ENCODE data around the gene UBAP1L. TPM values are rescaled to one million over a fixed set of nuclear protein-coding genes. Genes with fewer than 3 reads are reported as not detected.

The UBAP1L gene
- total and polyA plus RNA-seq, 2 donors = 0.61 to 6.1 TPM

- Histone ChIP-seq H3K27ac (ENCODE audit: low read depth in 1 of 2, low read length in 1 of 2) (no peak overlapping the region), H3K27me3 (ENCODE audit: control insufficient read depth in 2 of 2, insufficient read depth in 1 of 2, low read length in 1 of 2) (peaks cover 0 to 2% of the 10 kb centered on the region in 2 donors), H3K36me3 (ENCODE audit: control insufficient read depth in 2 of 2, insufficient read depth in 2 of 2, low read length in 1 of 2) (no peaks in the 10 kb centered on the region), H3K9me3 (ENCODE audit: control insufficient read depth in 2 of 2, insufficient read depth in 1 of 2, low read length in 1 of 2) (peaks cover 0 to 8% of the 10 kb centered on the region in 2 donors), H3K4me1 (ENCODE audit: control insufficient read depth in 2 of 2, insufficient read depth in 2 of 2, low read length in 2 of 2) (peaks cover 0 to 20% of the 10 kb centered on the region in 2 donors), H3K4me3 (ENCODE audit: low read length in 2 of 2) (no peak overlapping the region)
- WGBS = 95% methylated on average over 3 of the region's 3 CpGs
- DNase-seq (ENCODE audit: low read depth in 6 of 9, low spot score in 9 of 9) = no peak
Observed at GRCh38 chr15:65059369-65059750, 55.6 kb downstream of the UBAP1L start.

GRCh38 chr15:65058394-65059368 lies 56.3 kb downstream of the UBAP1L start:
- no peaks in the 10 kb centered on the region for H3K36me3 ChIP-seq (ENCODE audit: control insufficient read depth in 2 of 2, insufficient read depth in 2 of 2, low read length in 1 of 2)

DNA sequence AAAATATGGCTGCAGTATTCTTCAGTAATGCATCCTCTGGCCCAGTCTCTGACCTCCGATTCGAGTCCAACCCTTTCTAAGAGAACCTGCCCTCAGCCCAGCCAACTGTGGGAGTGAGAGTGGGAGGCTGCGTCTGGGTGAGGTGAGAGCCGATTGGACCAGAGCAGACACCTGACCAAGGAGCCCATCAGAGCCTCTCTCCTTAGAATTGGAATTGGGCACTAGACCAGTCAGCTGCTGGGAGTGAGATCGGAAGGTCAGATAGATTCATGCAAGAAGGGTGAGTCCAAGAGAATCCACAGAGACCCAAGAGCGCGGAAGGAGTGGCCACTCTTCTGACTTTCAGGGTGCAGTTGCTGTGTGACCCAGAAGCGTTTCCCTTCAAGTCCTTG lies 57.5 kb downstream of the UBAP1L start:
- Histone ChIP-seq H3K4me3 (ENCODE audit: low read length in 2 of 2) (no peak overlapping the region), H3K36me3 (ENCODE audit: control insufficient read depth in 2 of 2, insufficient read depth in 2 of 2, low read length in 1 of 2) (no peaks in the 10 kb centered on the region), H3K9me3 (ENCODE audit: control insufficient read depth in 2 of 2, insufficient read depth in 1 of 2, low read length in 1 of 2) (peaks cover 0 to 9% of the 10 kb centered on the region in 2 donors), H3K4me1 (ENCODE audit: control insufficient read depth in 2 of 2, insufficient read depth in 2 of 2, low read length in 2 of 2) (peaks cover 0 to 20% of the 10 kb centered on the region in 2 donors), H3K27me3 (ENCODE audit: control insufficient read depth in 2 of 2, insufficient read depth in 1 of 2, low read length in 1 of 2) (no peaks in the 10 kb centered on the region), H3K27ac (ENCODE audit: low read depth in 1 of 2, low read length in 1 of 2) (no peak overlapping the region)
- DNase-seq (ENCODE audit: low read depth in 6 of 9, low spot score in 9 of 9) = no peak
- 97% methylated on average over 8 of the region's 8 CpGs for WGBS

More at GRCh38 chr15:65058394-65059368, 56.3 kb downstream of the UBAP1L start:
- H3K4me3 ChIP-seq (ENCODE audit: low read length in 2 of 2) = no peak overlapping the region
- peaks cover 0 to under 1% of the 10 kb centered on the region in 2 donors for H3K27me3 ChIP-seq (ENCODE audit: control insufficient read depth in 2 of 2, insufficient read depth in 1 of 2, low read length in 1 of 2)
- no peak for DNase-seq (ENCODE audit: low read depth in 6 of 9, low spot score in 9 of 9)
- H3K9me3 ChIP-seq (ENCODE audit: control insufficient read depth in 2 of 2, insufficient read depth in 1 of 2, low read length in 1 of 2) = peaks cover 0 to 9% of the 10 kb centered on the region in 2 donors
- peaks cover 0 to 20% of the 10 kb centered on the region in 2 donors for H3K4me1 ChIP-seq (ENCODE audit: control insufficient read depth in 2 of 2, insufficient read depth in 2 of 2, low read length in 2 of 2)
- WGBS = 90% methylated on average over 16 of the region's 16 CpGs
- H3K27ac ChIP-seq (ENCODE audit: low read depth in 1 of 2, low read length in 1 of 2) = no peak overlapping the region

- H3K36me3 ChIP-seq (ENCODE audit: control insufficient read depth in 2 of 2, insufficient read depth in 2 of 2, low read length in 1 of 2) = no peaks in the 10 kb centered on the region
- no peaks in the 10 kb centered on the region for H3K27me3 ChIP-seq (ENCODE audit: control insufficient read depth in 2 of 2, insufficient read depth in 1 of 2, low read length in 1 of 2)
- peaks cover 0 to 20% of the 10 kb centered on the region in 2 donors for H3K4me1 ChIP-seq (ENCODE audit: control insufficient read depth in 2 of 2, insufficient read depth in 2 of 2, low read length in 2 of 2)
- no peak for DNase-seq (ENCODE audit: low read depth in 6 of 9, low spot score in 9 of 9)
- peaks cover 0 to 9% of the 10 kb centered on the region in 2 donors for H3K9me3 ChIP-seq (ENCODE audit: control insufficient read depth in 2 of 2, insufficient read depth in 1 of 2, low read length in 1 of 2)
- 83% methylated on average over 8 of the region's 8 CpGs for WGBS
- H3K27ac ChIP-seq (ENCODE audit: low read depth in 1 of 2, low read length in 1 of 2) = no peak overlapping the region
- no peak overlapping the region for H3K4me3 ChIP-seq (ENCODE audit: low read length in 2 of 2)
Observed at GRCh38 chr15:65056868-65057548, 58.0 kb downstream of the UBAP1L start.

GRCh38 chr15:65056106-65056505 lies 58.9 kb downstream of the UBAP1L start:
- Histone ChIP-seq H3K27me3 (ENCODE audit: control insufficient read depth in 2 of 2, insufficient read depth in 1 of 2, low read length in 1 of 2) (no peaks in the 10 kb centered on the region), H3K9me3 (ENCODE audit: control insufficient read depth in 2 of 2, insufficient read depth in 1 of 2, low read length in 1 of 2) (peaks cover 0 to 9% of the 10 kb centered on the region in 2 donors), H3K4me3 (ENCODE audit: low read length in 2 of 2) (no peak overlapping the region), H3K4me1 (ENCODE audit: control insufficient read depth in 2 of 2, insufficient read depth in 2 of 2, low read length in 2 of 2) (peaks cover 0 to 20% of the 10 kb centered on the region in 2 donors), H3K36me3 (ENCODE audit: control insufficient read depth in 2 of 2, insufficient read depth in 2 of 2, low read length in 1 of 2) (no peaks in the 10 kb centered on the region), H3K27ac (ENCODE audit: low read depth in 1 of 2, low read length in 1 of 2) (no peak overlapping the region)
- DNase-seq (ENCODE audit: low read depth in 6 of 9, low spot score in 9 of 9) = no peak
- WGBS = 80% methylated on average over 9 of the region's 9 CpGs

DNA sequence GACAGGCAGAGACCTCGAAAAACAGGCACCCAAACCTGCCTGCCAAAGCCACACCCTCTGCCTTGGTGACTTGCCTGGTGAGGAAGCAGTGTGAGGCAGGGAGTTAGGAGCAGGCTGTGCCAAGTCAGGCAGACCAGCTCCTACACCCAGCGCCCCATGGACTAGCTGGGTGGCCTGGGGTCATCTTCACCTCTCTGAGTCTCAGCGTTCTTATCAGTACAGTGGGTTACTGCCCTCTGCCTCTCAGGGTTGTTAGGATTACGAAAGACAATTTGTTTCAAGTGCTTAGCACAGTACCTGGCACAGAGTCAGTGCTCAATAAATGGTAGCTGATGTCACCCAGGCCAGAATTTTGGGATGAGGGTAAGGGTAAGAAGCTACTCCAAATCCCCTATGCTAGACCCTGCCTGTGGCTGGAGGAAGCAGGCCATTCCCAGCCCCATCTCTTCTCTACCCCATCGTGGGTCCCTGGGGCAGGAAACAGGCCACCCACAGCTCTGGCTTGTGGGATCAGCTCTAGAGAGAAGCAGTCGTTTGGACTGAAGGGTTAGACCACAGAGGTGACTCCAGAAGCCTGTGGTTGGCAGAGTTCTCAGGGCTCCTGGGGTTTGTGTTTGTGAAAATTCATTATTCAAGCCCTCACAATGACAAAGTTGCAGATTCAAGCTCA lies 59.7 kb downstream of the UBAP1L start:
- peaks cover 0 to 8% of the 10 kb centered on the region in 2 donors for H3K9me3 ChIP-seq (ENCODE audit: control insufficient read depth in 2 of 2, insufficient read depth in 1 of 2, low read length in 1 of 2)
- peak in 1 of 9 donors; percentile 13 for DNase-seq (ENCODE audit: low read depth in 6 of 9, low spot score in 9 of 9)
- WGBS = 40% methylated on average over 6 of the region's 6 CpGs
- H3K36me3 ChIP-seq (ENCODE audit: control insufficient read depth in 2 of 2, insufficient read depth in 2 of 2, low read length in 1 of 2) = no peaks in the 10 kb centered on the region
- H3K27ac ChIP-seq (ENCODE audit: low read depth in 1 of 2, low read length in 1 of 2) = no peak overlapping the region
- no peaks in the 10 kb centered on the region for H3K27me3 ChIP-seq (ENCODE audit: control insufficient read depth in 2 of 2, insufficient read depth in 1 of 2, low read length in 1 of 2)
- H3K4me3 ChIP-seq (ENCODE audit: low read length in 2 of 2) = no peak overlapping the region
- H3K4me1 ChIP-seq (ENCODE audit: control insufficient read depth in 2 of 2, insufficient read depth in 2 of 2, low read length in 2 of 2) = peaks cover 0 to 20% of the 10 kb centered on the region in 2 donors

GRCh38 chr15:65054333-65055200 lies 60.4 kb downstream of the UBAP1L start:
- peaks cover 0 to 3% of the 10 kb centered on the region in 2 donors for H3K9me3 ChIP-seq (ENCODE audit: control insufficient read depth in 2 of 2, insufficient read depth in 1 of 2, low read length in 1 of 2)
- DNase-seq (ENCODE audit: low read depth in 6 of 9, low spot score in 9 of 9) = peak in 6 of 9 donors; percentile 20 to 71 (median 48)
- H3K27me3 ChIP-seq (ENCODE audit: control insufficient read depth in 2 of 2, insufficient read depth in 1 of 2, low read length in 1 of 2) = peaks cover 0 to 4% of the 10 kb centered on the region in 2 donors
- WGBS = 80% methylated on average over 26 of the region's 26 CpGs
- no peaks in the 10 kb centered on the region for H3K36me3 ChIP-seq (ENCODE audit: control insufficient read depth in 2 of 2, insufficient read depth in 2 of 2, low read length in 1 of 2)
- no peak overlapping the region for H3K27ac ChIP-seq (ENCODE audit: low read depth in 1 of 2, low read length in 1 of 2)
- H3K4me1 ChIP-seq (ENCODE audit: control insufficient read depth in 2 of 2, insufficient read depth in 2 of 2, low read length in 2 of 2) = peaks cover 0 to 24% of the 10 kb centered on the region in 2 donors
- no peak overlapping the region for H3K4me3 ChIP-seq (ENCODE audit: low read length in 2 of 2)

GRCh38 chr15:65052956-65053355 lies 62.0 kb downstream of the UBAP1L start:
- 94% methylated on average over 2 of the region's 2 CpGs for WGBS
- DNase-seq (ENCODE audit: low read depth in 6 of 9, low spot score in 9 of 9) = no peak
- Histone ChIP-seq H3K27me3 (ENCODE audit: control insufficient read depth in 2 of 2, insufficient read depth in 1 of 2, low read length in 1 of 2) (peaks cover 0 to 5% of the 10 kb centered on the region in 2 donors), H3K4me1 (ENCODE audit: control insufficient read depth in 2 of 2, insufficient read depth in 2 of 2, low read length in 2 of 2) (peaks cover 0 to 29% of the 10 kb centered on the region in 2 donors), H3K9me3 (ENCODE audit: control insufficient read depth in 2 of 2, insufficient read depth in 1 of 2, low read length in 1 of 2) (peaks cover 0 to 3% of the 10 kb centered on the region in 2 donors), H3K27ac (ENCODE audit: low read depth in 1 of 2, low read length in 1 of 2) (no peak overlapping the region), H3K4me3 (ENCODE audit: low read length in 2 of 2) (no peak overlapping the region), H3K36me3 (ENCODE audit: control insufficient read depth in 2 of 2, insufficient read depth in 2 of 2, low read length in 1 of 2) (no peaks in the 10 kb centered on the region)
